CD14-positive monocyte (primary cell): Measurements from ENCODE around the gene SPIB. TPM values are rescaled to one million over a fixed set of nuclear protein-coding genes. Genes with fewer than 3 reads are reported as not detected.
A peak's percentile ranks its signal among the peaks of the same experiment; 100 is the strongest.

ENCODE experiments used
- DNase-seq, 3 donors: peaks; one replicate each; pipeline ENCODE4 v3.0.0-alpha.2; 2011 to 2022
- H2AFZ ChIP-seq: 2 replicates; pipeline ENCODE4 v1.6.0; 2012; ENCODE audit warnings: mild to moderate bottlenecking, low read depth, low read length, inconsistent platforms; ENCODE audit not compliant: insufficient read depth, poor library complexity, severe bottlenecking
- H3K27ac ChIP-seq, 2 donors: 1 replicate in 1 of 2; 2 replicates in 1 of 2; pipeline ENCODE4 v1.5.1; 2012 to 2013; ENCODE audit warnings: low read length in 2 of 2, control low read depth in 1 of 2, inconsistent platforms in 1 of 2, low read depth in 1 of 2, mild to moderate bottlenecking in 1 of 2
- H3K27me3 ChIP-seq, 2 donors: one replicate each; pipeline versions ENCODE4 v1.6.0 to v1.6.1; 2011 to 2013; ENCODE audit warnings: low read length in 2 of 2; ENCODE audit not compliant: control insufficient read depth in 2 of 2, insufficient read depth in 2 of 2
- H3K36me3 ChIP-seq, 2 donors: replicated peaks in 1 of 2; 1 replicate in 1 of 2; 2 replicates in 1 of 2; pipeline versions ENCODE4 v1.5.1 to v1.6.1; 2012 to 2013; ENCODE audit warnings: low read length in 2 of 2, control low read depth in 1 of 2, inconsistent platforms in 1 of 2, mild to moderate bottlenecking in 1 of 2; ENCODE audit not compliant: insufficient read depth in 2 of 2, control insufficient read depth in 1 of 2
- H3K4me1 ChIP-seq, 2 donors: 1 replicate in 1 of 2; 2 replicates in 1 of 2; pipeline versions ENCODE4 v1.5.1 to v1.6.1; 2012 to 2013; ENCODE audit warnings: low read length in 2 of 2, control low read depth in 1 of 2, inconsistent platforms in 1 of 2, mild to moderate bottlenecking in 1 of 2, moderate library complexity in 1 of 2; ENCODE audit not compliant: insufficient read depth in 2 of 2, control insufficient read depth in 1 of 2
- H3K4me2 ChIP-seq: replicated peaks from 2 replicates; pipeline ENCODE3; 2012; ENCODE audit warnings: low read length, moderate library complexity, mild to moderate bottlenecking; ENCODE audit not compliant: poor library complexity, severe bottlenecking; ENCODE audit errors: extremely low read depth
- H3K4me3 ChIP-seq, 3 experiments: fragments of 200-600 bp in 1 of 3; sonication (generic) in 1 of 3; replicated peaks in 1 of 3; 1 replicate in 2 of 3; 2 replicates in 1 of 3; pipeline ENCODE4 v1.5.1; 2011 to 2013; ENCODE audit warnings: low read length in 3 of 3, mild to moderate bottlenecking in 3 of 3, control low read depth in 2 of 3, low read depth in 2 of 3, inconsistent platforms in 1 of 3, moderate library complexity in 1 of 3
- H3K79me2 ChIP-seq: 2 replicates; pipeline ENCODE4 v1.6.0; 2012; ENCODE audit warnings: mild to moderate bottlenecking, control low read depth, inconsistent platforms, low read length, moderate library complexity; ENCODE audit not compliant: insufficient read depth
- H3K9ac ChIP-seq: 2 replicates; pipeline ENCODE4 v1.6.0; 2017; ENCODE audit warnings: low read length, mild to moderate bottlenecking; ENCODE audit not compliant: insufficient read depth, poor library complexity, severe bottlenecking
- H3K9me3 ChIP-seq, 2 donors: replicated peaks in 1 of 2; 1 replicate in 1 of 2; 2 replicates in 1 of 2; pipeline versions ENCODE4 v1.5.1 to v1.6.1; 2012 to 2013; ENCODE audit warnings: low read length in 2 of 2, control low read depth in 1 of 2; ENCODE audit not compliant: control insufficient read depth in 1 of 2, insufficient read depth in 1 of 2
- H4K20me1 ChIP-seq: 2 replicates; pipeline ENCODE4 v1.6.0; 2012; ENCODE audit warnings: mild to moderate bottlenecking, low read length, control low read depth, moderate library complexity; ENCODE audit not compliant: insufficient read depth
- H3K27ac Mint-ChIP-seq, 7 donors: one replicate each; pipeline ENCODE4 v1.8.0; 2020; ENCODE audit warnings: mild to moderate bottlenecking in 7 of 7, mixed read lengths in 7 of 7, moderate library complexity in 6 of 7, inconsistent platforms in 2 of 7
- H3K27me3 Mint-ChIP-seq, 3 donors: one replicate each; pipeline ENCODE4 v1.8.0; 2021 to 2022; ENCODE audit warnings: low read depth in 3 of 3, mild to moderate bottlenecking in 3 of 3, mixed read lengths in 3 of 3, moderate library complexity in 3 of 3, inconsistent platforms in 1 of 3
- H3K36me3 Mint-ChIP-seq, 2 donors: one replicate each; pipeline ENCODE4 v1.8.0; 2020; ENCODE audit warnings: mixed read lengths in 2 of 2, inconsistent platforms in 1 of 2, mild to moderate bottlenecking in 1 of 2
- H3K4me1 Mint-ChIP-seq: one replicate; pipeline ENCODE4 v1.8.0; 2020; ENCODE audit warnings: mild to moderate bottlenecking, mixed read lengths
- H3K4me3 Mint-ChIP-seq, 2 donors: one replicate each; pipeline ENCODE4 v1.8.0; 2020; ENCODE audit warnings: mild to moderate bottlenecking in 2 of 2, mixed read lengths in 2 of 2, moderate library complexity in 1 of 2
- H3K9me3 Mint-ChIP-seq, 7 donors: one replicate each; pipeline ENCODE4 v1.8.0; 2020 to 2022; ENCODE audit warnings: mixed read lengths in 7 of 7, mild to moderate bottlenecking in 6 of 7, moderate library complexity in 6 of 7, inconsistent platforms in 2 of 7
- CTCF ChIP-seq: fragments of 200-600 bp; IDR thresholded peaks from one replicate; pipeline ENCODE4 v1.8.0; 2022; ENCODE audit warnings: antibody characterized with exemption, mild to moderate bottlenecking
- WGBS: methylation state at CpG from one replicate; pipeline ENCODE4 v1.1.5; 2013; ENCODE audit warnings: missing lambda C conversion rate; ENCODE audit not compliant: insufficient coverage; 5-methylcytosine and 5-hydroxymethylcytosine counted together
- intact Hi-C, 2 donors: fragments of 100-400 bp; cut with micrococcal nuclease; formaldehyde crosslinking; loops; one replicate each; pipeline versions ENCODE4 v1.15.0 to v1.15.1; 2023
- polyA plus RNA-seq, 3 donors: library from polyadenylated mRNA; depleted of rRNA in 1 of 3; unstranded in 2 of 3; stranded (reverse) in 1 of 3; fragments of 300-500 nt in 2 of 3; fragments of >200 nt in 1 of 3; fragmentation: Illumina TruSeq in 2 of 3; gene quantifications; 1 replicate in 2 of 3; 2 replicates in 1 of 3; pipeline ENCODE4 v1.2.3, GENCODE V29; 2012 to 2021

SPIB gene
- polyA plus RNA-seq, 3 donors = 0.16 to 2.3 (median 0.34) TPM

DNA sequence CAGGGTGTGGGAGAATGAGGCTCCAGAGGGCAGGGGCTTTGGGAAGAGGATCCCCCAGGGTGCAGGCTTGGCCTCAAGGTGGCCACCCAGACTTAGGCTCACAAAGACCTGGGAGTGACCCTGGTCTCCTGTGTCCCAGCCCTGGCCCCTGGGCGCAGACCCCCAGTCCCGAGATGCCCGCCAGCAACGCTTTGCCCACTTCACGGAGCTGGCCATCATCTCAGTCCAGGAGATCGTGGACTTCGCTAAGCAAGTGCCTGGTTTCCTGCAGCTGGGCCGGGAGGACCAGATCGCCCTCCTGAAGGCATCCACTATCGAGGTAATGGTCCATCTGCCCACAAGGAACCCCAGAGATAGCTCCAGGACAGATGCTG, 39.9 kb upstream of the SPIB start:
- Mint-ChIP-seq H3K36me3 (peaks cover 47 to 57% of the 10 kb centered on the region in 2 donors), H3K4me3 (no peak overlapping the region), H3K27me3 (peaks cover 0 to 4% (median 1%) of the 10 kb centered on the region in 3 donors), H3K27ac (peak overlapping the region in 1 of 7 donors; percentile 31), H3K4me1 (peaks cover 19% of the 10 kb centered on the region), H3K9me3 (peaks cover 0 to 2% (median 0%) of the 10 kb centered on the region in 7 donors)
- no peak for TF ChIP-seq CTCF
- peaks cover 20% of the 10 kb centered on the region for H3K79me2 ChIP-seq
- H3K9me3 ChIP-seq = no peaks in the 10 kb centered on the region
- no peaks in the 10 kb centered on the region for H3K27me3 ChIP-seq
- intact Hi-C loops = loop anchor here in 1 of 2 donors (5.0 kb wide), 1 partner anchor 38 kb away; the partner anchor contains the start of gene SPIB
- peaks cover 57 to 59% of the 10 kb centered on the region in 2 donors for H3K36me3 ChIP-seq
- peaks cover 69% of the 10 kb centered on the region for H4K20me1 ChIP-seq
- H3K4me2 ChIP-seq = no peak overlapping the region
- H3K4me1 ChIP-seq = peaks cover 16 to 26% of the 10 kb centered on the region in 2 donors
- no peak overlapping the region for H2AFZ ChIP-seq
- DNase-seq = no peak
- no peak overlapping the region for H3K4me3 ChIP-seq
- H3K9ac ChIP-seq = no peak overlapping the region
- H3K27ac ChIP-seq = no peak overlapping the region
- WGBS = over 99% methylated on average over 10 of the region's 10 CpGs

GRCh38 chr19:50379602-50380001, 39.1 kb upstream of the SPIB start:
- Mint-ChIP-seq H3K4me3 (peak overlapping the region in 1 of 2 donors; percentile 12), H3K9me3 (peaks cover 0 to 3% (median 0%) of the 10 kb centered on the region in 7 donors), H3K36me3 (peaks cover 47 to 57% of the 10 kb centered on the region in 2 donors), H3K27ac (peak overlapping the region in 2 of 7 donors; percentile 9 to 47), H3K4me1 (peaks cover 23% of the 10 kb centered on the region), H3K27me3 (peaks cover 0 to 5% (median 3%) of the 10 kb centered on the region in 3 donors)
- Histone ChIP-seq H3K9ac (no peak overlapping the region), H4K20me1 (peaks cover 69% of the 10 kb centered on the region), H3K27me3 (no peaks in the 10 kb centered on the region), H3K36me3 (peaks cover 57 to 59% of the 10 kb centered on the region in 2 donors), H3K4me2 (no peak overlapping the region), H3K4me3 (no peak overlapping the region), H3K27ac (no peak overlapping the region), H3K9me3 (no peaks in the 10 kb centered on the region), H2AFZ (no peak overlapping the region), H3K79me2 (peaks cover 24% of the 10 kb centered on the region), H3K4me1 (peaks cover 19 to 32% of the 10 kb centered on the region in 2 donors)
- intact Hi-C loops = loop anchor here (5.0 kb wide), 2 partner anchors 38 to 133 kb away; partner anchors contain the start of genes ASPDH (in 1 of the 2), JOSD2 (in 1 of the 2) and SPIB (in 1 of the 2)
- no peak for TF ChIP-seq CTCF
- no peak for DNase-seq
- WGBS = 100% methylated on average over 11 of the region's 11 CpGs
